HG02678 (cell line): ENCODE data around the gene AS3MT.
"Not testable (repeated sequence)": the region's sequence is repeated elsewhere in the genome, so short reads cannot be mapped to it uniquely, and the experiment has no call there.

ENCODE experiments used
- ATAC-seq: cut with Tn5 transposase; IDR thresholded peaks from one replicate; pipeline ENCODE4 v1.9.1; 2021; ENCODE audit warnings: mild to moderate bottlenecking, moderate library complexity; ENCODE audit not compliant: unreplicated experiment

Gene AS3MT

DNA sequence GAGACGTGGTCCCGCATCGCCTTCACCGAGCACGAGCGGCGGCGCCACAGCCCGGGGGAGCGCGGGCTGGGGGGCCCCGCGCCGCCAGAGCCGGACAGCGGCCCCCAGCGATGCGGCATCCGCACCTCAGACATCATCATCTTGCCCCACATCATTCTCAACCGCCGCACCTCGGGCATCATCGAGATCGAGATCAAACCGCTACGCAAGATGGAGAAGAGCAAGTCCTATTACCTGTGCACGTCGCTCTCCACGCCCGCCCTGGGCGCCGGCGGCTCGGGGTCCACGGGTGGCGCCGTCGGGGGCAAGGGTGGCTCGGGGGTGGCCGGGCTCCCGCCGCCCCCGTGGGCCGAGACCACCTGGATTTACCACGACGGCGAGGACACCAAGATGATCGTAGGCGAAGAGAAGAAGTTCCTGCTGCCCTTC lies 49.6 kb downstream of the AS3MT start:
- no peak for ATAC-seq

DNA sequence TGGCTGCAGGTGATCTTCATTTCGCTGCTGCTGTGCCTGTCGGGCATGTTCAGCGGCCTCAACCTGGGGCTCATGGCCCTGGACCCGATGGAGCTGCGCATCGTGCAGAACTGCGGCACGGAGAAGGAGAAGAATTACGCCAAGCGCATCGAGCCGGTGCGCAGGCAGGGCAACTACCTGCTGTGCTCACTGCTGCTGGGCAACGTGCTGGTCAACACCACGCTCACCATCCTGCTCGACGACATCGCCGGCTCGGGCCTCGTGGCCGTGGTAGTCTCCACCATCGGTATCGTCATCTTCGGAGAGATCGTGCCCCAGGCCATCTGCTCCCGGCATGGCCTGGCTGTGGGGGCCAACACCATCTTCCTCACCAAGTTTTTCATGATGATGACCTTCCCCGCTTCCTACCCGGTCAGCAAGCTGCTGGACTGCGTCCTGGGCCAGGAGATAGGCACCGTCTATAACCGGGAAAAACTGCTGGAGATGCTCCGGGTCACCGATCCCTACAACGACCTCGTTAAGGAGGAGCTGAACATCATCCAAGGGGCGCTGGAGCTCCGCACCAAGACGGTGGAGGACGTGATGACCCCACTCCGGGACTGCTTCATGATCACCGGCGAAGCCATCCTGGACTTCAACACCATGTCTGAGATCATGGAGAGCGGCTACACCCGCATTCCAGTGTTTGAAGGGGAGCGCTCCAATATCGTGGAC lies 50.1 kb downstream of the AS3MT start:
- no peak for ATAC-seq

DNA sequence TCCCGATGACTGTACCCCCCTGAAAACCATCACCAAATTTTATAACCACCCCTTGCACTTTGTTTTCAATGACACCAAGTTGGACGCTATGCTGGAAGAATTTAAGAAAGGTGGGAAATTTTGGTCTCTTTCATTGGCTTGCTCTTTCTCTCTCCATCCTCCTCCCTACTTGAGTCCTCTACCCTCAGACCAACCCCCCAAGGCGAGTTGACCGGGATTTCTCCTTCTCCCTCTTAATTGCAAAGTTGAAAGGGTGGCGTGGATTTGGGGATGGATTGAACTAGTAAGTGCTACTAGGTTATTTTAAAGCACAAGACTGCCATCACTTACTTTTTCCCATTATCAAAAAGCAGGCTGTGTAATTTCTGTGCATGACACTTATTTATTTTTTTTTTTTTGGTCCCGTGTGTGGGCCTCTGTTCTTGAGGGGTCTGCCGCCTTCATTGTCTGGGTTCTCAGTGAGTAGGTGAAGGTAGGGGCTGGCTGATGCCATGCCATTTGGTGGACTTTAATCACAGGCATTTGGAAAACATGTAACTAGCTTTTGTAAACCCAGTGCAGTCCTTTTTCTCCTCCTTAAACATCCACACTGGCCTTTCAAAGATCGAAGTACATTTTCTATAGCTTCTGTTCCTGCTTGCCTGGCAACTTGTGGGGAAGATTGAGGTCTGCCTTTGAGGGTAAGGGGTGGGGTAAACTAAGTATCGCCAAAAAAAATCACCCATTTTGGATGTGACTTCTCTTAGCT lies 50.9 kb downstream of the AS3MT start:
- ATAC-seq: no peak

DNA sequence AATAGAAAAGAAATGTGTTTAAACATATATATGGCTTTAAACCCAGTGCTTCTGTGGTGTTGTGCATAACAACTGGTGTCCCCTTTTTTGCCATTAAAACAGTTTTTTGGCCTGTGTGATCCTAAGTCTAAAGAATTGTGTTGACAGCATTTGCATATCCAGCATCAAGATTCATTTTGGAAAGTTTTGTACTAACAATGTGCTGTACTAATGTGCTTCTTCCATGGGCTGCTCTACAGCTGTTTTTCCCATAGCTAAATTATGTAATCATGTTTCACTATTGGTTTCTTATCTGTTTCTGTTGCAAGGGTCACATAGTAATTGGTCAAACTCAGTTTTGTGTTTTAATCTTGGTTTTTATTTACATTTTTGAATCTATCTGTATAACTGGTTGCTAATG lies 54.3 kb downstream of the AS3MT start:
- no peak for ATAC-seq

DNA sequence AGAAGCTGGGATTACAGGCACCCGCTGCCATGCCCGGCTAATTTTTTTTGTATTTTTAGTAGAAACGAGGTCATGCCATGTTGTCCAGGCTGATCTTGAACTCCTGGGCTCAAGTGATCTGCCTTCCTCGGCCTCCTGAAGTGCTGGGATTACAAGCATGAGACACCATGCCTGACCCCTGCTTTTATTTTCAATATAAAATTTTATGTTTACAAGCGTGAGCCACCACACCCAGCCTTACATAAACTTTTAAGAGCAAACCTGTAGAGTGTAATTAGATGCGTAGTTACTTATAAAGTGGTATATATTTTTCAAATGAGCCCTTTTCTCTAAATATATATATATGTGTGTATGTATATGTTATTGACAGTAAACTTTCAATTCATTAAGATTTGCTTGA lies 57.6 kb downstream of the AS3MT start:
- no peak for ATAC-seq

DNA sequence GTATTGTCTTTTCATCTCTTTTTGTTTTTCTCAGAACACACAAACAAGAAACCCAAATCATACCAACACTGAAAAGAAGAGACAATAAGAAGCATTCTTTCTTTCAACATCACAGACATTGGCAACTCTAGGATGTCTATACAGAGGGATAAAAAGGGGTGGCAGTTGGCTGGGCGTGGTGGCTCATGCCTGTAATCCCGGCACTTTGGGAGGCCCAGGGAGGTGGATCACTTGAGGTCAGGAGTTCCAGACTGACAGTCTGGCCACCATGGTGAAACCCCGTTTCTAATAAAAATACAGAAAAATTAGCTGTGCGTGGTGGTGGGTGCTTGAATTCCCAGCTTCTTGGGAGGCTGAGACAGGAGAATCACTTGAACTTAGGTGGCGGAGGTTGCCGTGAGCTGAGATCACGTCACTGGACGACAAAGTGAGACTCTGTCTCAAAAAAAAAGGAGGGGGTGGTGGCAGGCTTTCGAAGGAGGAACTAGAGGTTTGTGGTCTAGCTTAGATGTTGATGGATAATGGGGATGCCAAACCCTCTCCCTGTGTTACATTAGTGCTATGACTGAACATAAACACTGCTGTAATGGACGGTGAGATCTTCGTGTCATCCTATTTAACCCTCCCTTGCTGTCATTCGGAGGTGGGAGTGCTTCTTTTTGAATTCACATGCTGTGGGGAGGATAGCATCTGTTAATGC lies 58.2 kb downstream of the AS3MT start:
- no peak for ATAC-seq

DNA sequence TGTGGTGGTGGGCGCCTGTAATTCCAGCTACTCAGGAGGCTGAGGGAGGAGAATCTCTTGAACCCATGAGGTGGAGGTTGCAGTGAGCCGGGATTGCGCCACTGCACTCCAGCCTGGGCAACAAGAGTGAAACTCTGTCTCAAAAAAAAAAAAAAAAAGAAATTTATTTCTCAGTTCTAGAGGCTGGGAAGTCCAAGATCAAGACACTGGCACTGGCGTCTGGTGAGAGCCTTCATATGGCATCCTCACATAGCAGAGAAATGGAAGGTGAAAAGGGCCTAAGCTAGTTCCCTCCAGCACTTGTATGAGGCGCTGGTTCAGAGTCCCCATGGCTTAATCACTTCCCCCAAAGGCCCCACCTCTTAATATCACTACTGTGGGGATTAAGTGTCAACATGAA lies 59.2 kb downstream of the AS3MT start:
- ATAC-seq: not testable (repeated sequence)

DNA sequence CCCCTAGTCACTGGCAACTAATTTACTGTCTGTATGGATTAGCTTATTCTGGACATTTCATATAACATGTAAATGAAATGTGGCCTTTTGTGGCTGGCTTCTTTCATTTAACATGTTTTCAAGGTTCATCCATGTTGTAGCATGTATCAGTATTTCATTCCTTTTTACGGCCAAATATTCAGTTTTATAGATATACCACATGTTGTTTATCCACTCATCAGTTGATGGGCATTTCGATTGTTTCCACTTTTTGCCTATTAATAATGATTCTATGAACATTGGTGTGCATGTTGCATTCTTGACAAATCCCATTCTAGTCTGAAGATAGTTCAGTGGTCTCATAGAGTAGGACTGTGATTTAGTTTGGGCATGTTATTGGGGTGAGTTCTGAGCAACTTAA lies 61.5 kb downstream of the AS3MT start:
- no peak for ATAC-seq

DNA sequence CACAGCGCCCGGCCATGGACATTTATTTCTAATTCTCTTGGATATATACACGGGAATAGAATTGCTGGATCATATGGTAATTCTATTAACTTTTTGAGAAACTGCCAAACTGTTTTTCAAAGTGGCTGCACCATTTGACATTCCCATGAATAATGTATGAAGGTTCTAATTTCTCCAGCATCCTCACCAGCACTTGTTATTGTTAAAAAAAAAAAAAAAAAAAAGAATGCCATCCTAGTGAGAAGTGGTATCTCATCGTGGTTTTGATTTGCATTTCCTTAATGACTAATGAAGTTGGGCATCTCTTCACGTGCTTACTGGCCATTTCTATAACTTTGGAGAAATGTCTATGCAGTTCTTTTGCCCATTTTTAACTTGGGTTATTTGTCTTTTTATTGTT lies 62.4 kb downstream of the AS3MT start:
- ATAC-seq: no peak

DNA sequence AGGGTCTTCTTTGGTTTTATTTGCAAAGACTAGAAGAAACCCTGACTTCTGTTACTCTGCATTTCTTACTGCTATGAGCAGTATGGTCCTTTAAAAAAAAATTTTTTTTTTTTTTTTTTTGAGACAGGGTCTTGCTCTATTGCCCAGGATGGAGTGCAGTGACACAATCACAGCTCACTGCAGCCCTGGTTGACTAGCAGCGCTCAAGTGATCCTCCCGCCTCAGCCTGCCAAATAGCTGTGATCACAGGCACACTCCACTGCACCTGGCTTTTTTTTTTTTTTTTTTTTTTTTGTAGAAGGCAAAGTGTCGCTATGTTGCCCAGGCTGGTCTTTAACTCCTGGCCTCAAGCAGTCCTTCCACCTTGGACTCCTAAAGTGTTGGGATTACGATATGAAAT lies 66.2 kb downstream of the AS3MT start:
- no peak for ATAC-seq

DNA sequence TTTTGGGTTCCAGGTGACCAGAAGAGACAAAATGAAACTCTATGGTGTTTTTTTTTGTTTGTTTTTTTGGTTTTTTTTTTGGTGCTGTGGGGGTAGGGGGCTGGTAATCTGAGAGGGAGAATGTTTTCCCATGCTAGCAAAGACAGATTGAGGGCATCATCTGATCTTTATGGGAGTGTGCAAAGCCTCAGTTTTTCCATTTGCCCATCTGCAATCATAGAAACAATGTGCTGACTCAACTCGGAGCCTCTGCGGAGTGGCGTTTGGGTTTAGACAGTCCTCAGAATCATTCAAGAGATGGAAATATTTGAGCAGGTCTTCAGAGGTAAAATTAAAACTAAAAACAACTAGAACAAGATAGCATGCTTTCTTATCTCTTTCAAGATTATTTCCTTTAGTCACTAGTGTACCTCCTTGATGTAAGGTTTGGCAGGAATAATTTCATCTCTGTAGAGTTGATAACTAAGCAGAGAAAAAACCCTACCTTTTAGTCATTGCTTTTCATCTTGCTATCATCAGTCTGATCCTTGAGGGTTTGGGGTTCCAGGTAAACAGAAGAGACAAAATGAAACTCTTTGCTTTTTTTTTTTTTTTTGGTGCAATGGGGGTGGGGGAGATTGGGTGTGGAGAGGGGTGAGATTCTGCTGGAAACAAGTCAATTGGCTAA lies 66.8 kb downstream of the AS3MT start:
- ATAC-seq: no peak

DNA sequence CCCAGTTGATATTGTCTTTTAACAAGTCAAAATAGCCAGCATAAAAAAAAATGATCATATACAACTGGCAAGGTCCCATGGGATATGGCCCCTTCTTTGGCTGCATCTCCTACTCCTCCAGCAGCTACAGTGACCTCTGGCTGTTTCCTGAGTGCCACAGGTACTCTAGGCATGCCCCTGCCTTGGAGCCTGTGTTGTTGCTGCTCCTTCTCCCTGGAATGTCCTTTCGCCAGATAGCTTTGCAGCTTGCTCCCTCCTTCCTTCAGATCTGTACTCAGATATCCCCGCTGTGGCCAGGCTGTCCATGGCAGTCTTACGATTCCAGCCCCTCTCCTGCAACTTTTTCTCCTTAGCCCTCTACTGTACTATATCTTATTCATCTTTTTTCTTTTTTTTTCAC lies 72.1 kb downstream of the AS3MT start:
- no peak for ATAC-seq

DNA sequence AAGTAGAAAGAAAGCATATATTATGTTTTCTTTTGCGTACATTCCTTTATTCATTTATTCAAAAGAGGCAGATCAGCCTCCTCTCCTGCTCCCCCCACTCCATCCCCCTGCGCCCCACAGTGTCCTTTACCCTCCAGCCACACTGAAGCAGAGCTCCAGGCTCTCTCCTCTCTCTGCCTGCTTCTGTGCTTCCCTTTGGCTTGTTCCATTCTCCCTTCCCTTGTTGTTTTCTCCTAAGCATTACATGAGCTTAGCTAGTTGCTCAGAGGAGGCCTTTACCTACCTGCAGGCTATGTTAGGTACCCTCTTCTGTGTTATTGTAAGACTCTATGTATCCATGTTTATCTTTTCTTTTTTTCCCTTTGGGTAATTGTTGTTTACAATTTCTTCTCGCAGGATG lies 76.2 kb downstream of the AS3MT start:
- ATAC-seq: no peak

DNA sequence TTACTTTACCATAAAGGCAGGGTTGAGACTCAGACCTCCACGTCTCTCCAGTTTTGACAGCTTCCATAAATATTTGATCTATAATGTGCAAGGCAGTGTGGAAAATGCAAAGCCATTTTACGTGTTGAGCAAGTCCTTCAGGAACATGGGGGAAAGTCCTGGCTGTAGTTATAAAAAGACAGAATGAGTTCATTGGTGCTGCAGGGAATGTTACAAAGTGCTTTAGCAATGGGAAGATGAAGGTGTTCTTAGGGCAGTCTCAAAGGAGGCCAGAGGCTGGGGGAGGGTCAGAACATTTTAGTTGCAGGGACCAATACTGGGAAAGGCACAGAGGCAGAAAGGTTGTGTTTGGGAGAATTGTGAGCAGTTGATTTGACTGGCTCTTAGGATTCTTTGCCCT lies 76.7 kb downstream of the AS3MT start:
- ATAC-seq: no peak

DNA sequence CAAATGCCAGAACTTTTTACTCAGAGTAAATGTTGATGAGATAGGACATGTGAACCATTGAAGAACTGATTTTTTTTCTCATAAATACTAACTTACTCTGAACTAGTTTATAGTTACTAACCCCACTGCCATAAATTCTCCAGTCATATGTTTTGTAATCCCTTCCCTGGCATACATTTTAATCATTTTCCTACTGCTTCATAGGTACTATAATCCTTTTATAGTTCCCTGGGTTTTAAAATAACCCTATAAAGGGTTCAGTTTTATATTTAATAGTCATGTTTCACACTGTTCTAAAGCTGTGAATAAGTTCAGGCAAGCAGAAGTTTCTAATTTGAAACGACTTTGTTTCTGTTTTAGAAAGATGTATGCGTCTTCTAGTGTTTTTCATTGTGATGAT lies 77.7 kb downstream of the AS3MT start:
- no peak for ATAC-seq

DNA sequence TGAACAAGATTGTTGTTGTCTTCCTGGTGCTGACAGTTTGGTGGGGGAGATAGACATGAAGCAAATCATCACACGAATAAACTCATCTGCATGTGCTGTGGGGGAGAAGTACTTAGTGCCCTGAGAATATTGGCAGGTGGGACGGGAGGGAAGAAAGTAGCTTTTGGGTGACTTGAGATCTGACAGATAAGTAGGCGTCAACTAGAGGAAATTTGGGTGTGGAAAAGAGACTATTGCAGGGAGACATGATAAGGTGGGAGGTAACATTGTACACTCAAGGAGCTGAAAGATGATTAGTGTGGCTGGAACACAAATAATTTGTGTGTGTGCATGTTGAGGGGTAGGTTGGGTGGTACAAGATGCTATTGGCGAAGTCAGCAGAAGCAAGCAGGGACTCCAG lies 78.9 kb downstream of the AS3MT start:
- no peak for ATAC-seq

DNA sequence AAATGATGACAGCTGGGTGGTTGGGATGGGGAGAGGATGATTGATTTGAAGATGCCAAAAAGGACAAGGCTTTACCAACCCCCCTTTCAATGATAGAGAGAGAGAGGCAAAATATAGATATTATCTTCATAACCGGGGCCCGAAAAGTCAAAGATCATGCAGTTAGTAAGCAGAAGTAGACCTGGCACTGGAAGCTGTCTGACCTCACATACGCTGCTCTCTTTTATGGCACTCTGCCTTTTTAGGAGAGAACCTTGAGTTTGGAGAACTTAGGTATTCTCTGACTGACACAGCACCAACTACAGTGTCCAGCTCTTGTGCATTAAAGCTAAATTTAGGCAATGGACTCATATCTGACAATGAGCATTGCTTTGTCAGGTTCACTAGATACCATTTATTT lies 79.5 kb downstream of the AS3MT start:
- no peak for ATAC-seq

DNA sequence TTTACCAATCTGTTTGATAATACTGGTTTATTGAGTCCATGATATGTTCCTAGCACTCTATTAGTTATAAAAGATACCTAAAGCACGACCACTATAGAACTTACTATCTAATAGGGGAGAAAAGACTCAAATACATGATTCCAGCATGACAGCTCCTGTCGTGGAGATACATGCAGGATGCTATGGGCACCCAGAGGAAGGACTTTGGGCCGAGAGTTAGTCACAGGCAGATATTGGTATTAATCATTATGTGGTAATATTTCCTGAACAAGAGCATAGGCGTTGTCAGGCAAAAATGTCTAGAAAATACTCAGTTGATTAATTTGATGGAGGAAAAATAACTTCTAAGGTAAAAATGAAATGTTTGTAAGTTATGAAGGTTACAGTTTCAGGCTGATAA lies 80.6 kb downstream of the AS3MT start:
- no peak for ATAC-seq

DNA sequence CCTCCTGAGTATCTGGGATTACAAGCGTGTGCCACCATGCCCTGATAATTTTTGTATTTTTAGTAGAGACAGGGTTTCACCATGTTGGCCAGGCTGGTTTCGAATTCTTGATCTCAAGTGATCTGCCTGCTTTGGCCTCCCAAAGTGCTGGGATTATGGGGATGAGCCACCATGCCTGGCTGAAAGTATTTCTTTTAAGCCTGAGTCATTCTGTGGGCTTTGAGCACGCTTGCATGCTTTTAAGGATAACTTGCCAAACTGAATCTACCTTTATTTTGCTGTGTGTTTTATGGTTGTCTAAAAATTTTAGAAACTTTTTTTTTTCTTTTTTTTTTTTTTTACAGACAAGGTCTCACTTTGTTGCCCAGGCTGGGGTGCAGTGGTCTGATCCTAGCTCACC lies 82.0 kb downstream of the AS3MT start:
- no peak for ATAC-seq
